B cell (primary cell): ENCODE results near the gene HSD17B1. TPM values are rescaled to one million over a fixed set of nuclear protein-coding genes. Genes with fewer than 3 reads are reported as not detected.

Experiments used
- ATAC-seq: fragments of 200-7000 bp; cut with Tn5 transposase; one replicate; pipeline ENCODE4 v1.10.0; 2021; ENCODE audit warnings: low read depth, mild to moderate bottlenecking, moderate number of reproducible peaks, moderate library complexity
- CTCF ChIA-PET: fragments of 350-600 bp; sonication (Branson Sonifier 250); formaldehyde crosslinking; loops from one replicate; lab custom pipeline; 2021; ENCODE audit warnings: antibody characterized with exemption, inconsistent platforms; lab: Charles Lee
- POLR2A ChIA-PET: fragments of 350-600 bp; sonication (Branson Sonifier 250); formaldehyde crosslinking; loops from one replicate; lab custom pipeline; 2021; ENCODE audit warnings: antibody characterized with exemption; lab: Charles Lee
- DNase-seq: peaks from one replicate; pipeline ENCODE4 v3.0.0; 2013
- H2AFZ ChIP-seq: 2 replicates; pipeline ENCODE4 v1.6.1; 2012; ENCODE audit warnings: mild to moderate bottlenecking, low read depth, low read length; ENCODE audit not compliant: insufficient read depth, poor library complexity, severe bottlenecking
- H3K27ac ChIP-seq, 2 donors: 1 replicate in 1 of 2; 2 replicates in 1 of 2; pipeline ENCODE4 v1.5.1; 2012 to 2013; ENCODE audit warnings: low read length in 2 of 2, mild to moderate bottlenecking in 2 of 2, moderate library complexity in 1 of 2
- H3K27me3 ChIP-seq, 4 experiments: fragments of 200-600 bp in 1 of 4; sonication (generic) in 1 of 4; replicated peaks in 1 of 4; 1 replicate in 2 of 4; 2 replicates in 2 of 4; pipeline versions ENCODE4 v1.6.1 to v1.7.0; 2013 to 2016; ENCODE audit warnings: low read length in 3 of 4, mild to moderate bottlenecking in 2 of 4, mixed read lengths in 1 of 4, moderate library complexity in 1 of 4; ENCODE audit not compliant: insufficient read depth in 4 of 4, control insufficient read depth in 3 of 4; ENCODE audit errors: control extremely low read depth in 1 of 4
- H3K36me3 ChIP-seq, 2 experiments: replicated peaks in 1 of 2; 1 replicate in 1 of 2; 2 replicates in 1 of 2; pipeline versions ENCODE4 v1.6.1 to v1.7.1; 2013; ENCODE audit warnings: low read length in 1 of 2; ENCODE audit not compliant: insufficient read depth in 2 of 2, control insufficient read depth in 1 of 2; ENCODE audit errors: control extremely low read depth in 1 of 2, extremely low read depth in 1 of 2
- H3K4me1 ChIP-seq, 2 donors: fragments of 200-600 bp in 1 of 2; sonication (generic) in 1 of 2; 1 replicate in 1 of 2; 2 replicates in 1 of 2; pipeline versions ENCODE4 v1.5.1 to v1.6.1; 2013 to 2017; ENCODE audit warnings: low read length in 2 of 2; ENCODE audit not compliant: control insufficient read depth in 2 of 2, insufficient read depth in 2 of 2
- H3K4me2 ChIP-seq: replicated peaks from 2 replicates; pipeline ENCODE3; 2012; ENCODE audit warnings: mild to moderate bottlenecking, low read depth, low read length; ENCODE audit not compliant: poor library complexity, severe bottlenecking
- H3K4me3 ChIP-seq, 5 experiments: fragments of 200-600 bp in 1 of 5; sonication (generic) in 1 of 5; 1 replicate in 3 of 5; 2 replicates in 2 of 5; pipeline versions ENCODE4 v1.5.1 to v1.7.0; 2011 to 2016; ENCODE audit warnings: low read length in 4 of 5, mild to moderate bottlenecking in 4 of 5, low read depth in 2 of 5, control low read depth in 1 of 5, moderate library complexity in 1 of 5; ENCODE audit not compliant: insufficient read depth in 1 of 5; ENCODE audit errors: control extremely low read depth in 1 of 5, extremely low read depth in 1 of 5
- H3K79me2 ChIP-seq: fragments of 200-600 bp; sonication (generic); one replicate; pipeline ENCODE4 v1.6.0; 2016; ENCODE audit warnings: low read length; ENCODE audit not compliant: control insufficient read depth, insufficient read depth
- H3K9ac ChIP-seq: fragments of 200-600 bp; sonication (generic); 2 replicates; pipeline ENCODE4 v1.6.1; 2017; ENCODE audit warnings: mild to moderate bottlenecking, low read length, moderate library complexity
- H3K9me3 ChIP-seq, 3 donors: one replicate each; pipeline versions ENCODE4 v1.6.1 to v1.7.1; 2013; ENCODE audit warnings: low read length in 2 of 3; ENCODE audit not compliant: control insufficient read depth in 2 of 3, insufficient read depth in 1 of 3; ENCODE audit errors: control extremely low read depth in 1 of 3
- H4K20me1 ChIP-seq: 2 replicates; pipeline ENCODE4 v1.6.0; 2012; ENCODE audit warnings: mild to moderate bottlenecking, low read length; ENCODE audit not compliant: insufficient read depth, control insufficient read depth, poor library complexity, severe bottlenecking
- H3K27ac Mint-ChIP-seq: one replicate; pipeline ENCODE4 v1.8.0; 2021; ENCODE audit warnings: mixed read lengths
- H3K27me3 Mint-ChIP-seq: one replicate; pipeline ENCODE4 v1.8.0; 2021; ENCODE audit warnings: mixed read lengths
- H3K4me1 Mint-ChIP-seq: one replicate; pipeline ENCODE4 v1.8.0; 2021; ENCODE audit warnings: mixed read lengths
- H3K4me3 Mint-ChIP-seq: one replicate; pipeline ENCODE4 v1.8.0; 2021; ENCODE audit warnings: mixed read lengths
- H3K9me3 Mint-ChIP-seq: one replicate; pipeline ENCODE4 v1.8.0; 2022; ENCODE audit warnings: mixed read lengths; ENCODE audit not compliant: insufficient read depth
- EZH2 ChIP-seq: IDR thresholded peaks from 2 replicates; pipeline ENCODE4 v1.6.1; 2012; ENCODE audit warnings: borderline replicate concordance, low read depth, mild to moderate bottlenecking, moderate library complexity, low read length; ENCODE audit not compliant: insufficient read depth, poor library complexity, severe bottlenecking
- WGBS: methylation state at CpG from one replicate; pipeline ENCODE4 v1.1.5; 2013; ENCODE audit warnings: missing lambda C conversion rate; ENCODE audit not compliant: insufficient coverage; 5-methylcytosine and 5-hydroxymethylcytosine counted together
- intact Hi-C: fragments of 100-400 bp; cut with micrococcal nuclease; formaldehyde crosslinking; loops from one replicate; pipeline ENCODE4 v1.10.0; 2022
- polyA plus RNA-seq: library from polyadenylated mRNA; depleted of rRNA; stranded (reverse); fragments of >200 nt; gene quantifications from 2 replicates; pipeline ENCODE4 v1.2.3, GENCODE V29; 2012
- total RNA-seq, 2 donors: library from RNA; stranded (reverse); fragments of 120-200 nt in 1 of 2; gene quantifications; 1 replicate in 1 of 2; 2 replicates in 1 of 2; pipeline versions ENCODE4 v1.2.3 to v1.2.4, GENCODE V29; 2013 to 2022
- TF ChIP-seq, protein P1 (sequence below): fragments of 200-600 bp; IDR thresholded peaks from one replicate; pipeline ENCODE4 v1.8.0; 2022; ENCODE audit warnings: antibody characterized with exemption, mild to moderate bottlenecking

HSD17B1 gene
- total and polyA plus RNA-seq, 2 donors (not counting 1 experiment from before 2014, with no cell fraction given): 1.3 to 3.3 TPM

DNA sequence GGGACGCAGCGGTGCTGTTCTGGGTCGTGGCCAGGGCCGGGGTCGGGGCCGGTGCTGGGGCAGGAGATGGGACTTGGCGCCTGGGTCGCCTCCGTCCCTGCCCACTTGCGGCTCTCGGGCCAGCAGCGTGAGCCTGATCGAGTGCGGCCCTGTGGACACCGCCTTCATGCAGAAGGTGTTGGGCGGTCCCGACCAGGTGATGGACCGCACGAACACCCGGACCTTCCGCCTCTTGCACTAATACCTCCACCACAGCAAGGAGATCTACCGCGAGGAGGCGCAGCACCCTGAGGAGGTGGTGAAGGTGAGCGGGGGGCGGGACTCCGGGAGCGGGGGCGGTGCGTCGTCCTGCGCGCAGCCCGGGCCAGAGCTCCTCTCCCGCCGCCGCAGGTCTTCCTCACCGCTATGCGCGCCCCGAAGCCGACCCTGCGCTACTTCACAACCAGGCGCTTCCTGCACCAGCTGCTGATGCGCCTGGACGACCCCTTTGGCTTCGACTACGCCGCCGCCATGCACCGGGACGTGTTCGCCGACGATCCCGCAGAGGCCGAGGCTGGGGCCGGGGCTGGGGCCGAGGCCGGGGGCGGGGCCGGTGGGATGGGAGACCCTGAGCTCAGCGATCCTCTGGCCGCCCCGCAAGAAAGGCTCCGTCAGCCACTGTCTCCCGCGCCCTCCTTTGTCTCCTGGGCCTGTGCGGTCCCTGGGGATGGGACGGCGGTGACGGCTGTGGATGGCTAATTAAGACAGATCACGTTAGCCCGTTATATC, 4.5 kb upstream of the HSD17B1 start:
- no peaks in the 10 kb centered on the region for H3K9me3 Mint-ChIP-seq
- H3K4me3 Mint-ChIP-seq: peak overlapping the region; percentile 74
- H3K4me1 Mint-ChIP-seq: peaks cover 17% of the 10 kb centered on the region
- ChIA-PET CTCF (interaction anchor here (0.5 to 3.0 kb wide), 20 partner anchors 9 to 581 kb away, joined by 3 to 39 read pairs (median 4); partner anchors contain the start of genes DHX58, MLX, NAGLU and PSMC3IP), POLR2A (interaction anchor here (0.6 to 2.1 kb wide), 8 partner anchors 12 to 276 kb away, joined by 3 to 12 read pairs (median 6); partner anchors contain the start of genes BECN1, MLX, NAGLU and PSMC3IP)
- H3K27me3 Mint-ChIP-seq: no peaks in the 10 kb centered on the region
- peaks cover 13% of the 10 kb centered on the region for H4K20me1 ChIP-seq
- ATAC-seq (peak; percentile 97), DNase-seq (peak; percentile 89)
- H2AFZ ChIP-seq: peak overlapping the region; percentile 66
- no peak overlapping the region for H3K27ac ChIP-seq
- peak overlapping the region in 4 of 5 experiments; percentile 45 to 66 (median 53) for H3K4me3 ChIP-seq
- TF ChIP-seq EZH2: no peak
- TF ChIP-seq, protein P1, sequence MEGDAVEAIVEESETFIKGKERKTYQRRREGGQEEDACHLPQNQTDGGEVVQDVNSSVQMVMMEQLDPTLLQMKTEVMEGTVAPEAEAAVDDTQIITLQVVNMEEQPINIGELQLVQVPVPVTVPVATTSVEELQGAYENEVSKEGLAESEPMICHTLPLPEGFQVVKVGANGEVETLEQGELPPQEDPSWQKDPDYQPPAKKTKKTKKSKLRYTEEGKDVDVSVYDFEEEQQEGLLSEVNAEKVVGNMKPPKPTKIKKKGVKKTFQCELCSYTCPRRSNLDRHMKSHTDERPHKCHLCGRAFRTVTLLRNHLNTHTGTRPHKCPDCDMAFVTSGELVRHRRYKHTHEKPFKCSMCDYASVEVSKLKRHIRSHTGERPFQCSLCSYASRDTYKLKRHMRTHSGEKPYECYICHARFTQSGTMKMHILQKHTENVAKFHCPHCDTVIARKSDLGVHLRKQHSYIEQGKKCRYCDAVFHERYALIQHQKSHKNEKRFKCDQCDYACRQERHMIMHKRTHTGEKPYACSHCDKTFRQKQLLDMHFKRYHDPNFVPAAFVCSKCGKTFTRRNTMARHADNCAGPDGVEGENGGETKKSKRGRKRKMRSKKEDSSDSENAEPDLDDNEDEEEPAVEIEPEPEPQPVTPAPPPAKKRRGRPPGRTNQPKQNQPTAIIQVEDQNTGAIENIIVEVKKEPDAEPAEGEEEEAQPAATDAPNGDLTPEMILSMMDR: peak; percentile 74
- no peaks in the 10 kb centered on the region for H3K27me3 ChIP-seq
- H3K27ac Mint-ChIP-seq: no peak overlapping the region
- intact Hi-C loops: loop anchor here (1.0 kb wide), 5 partner anchors 12 to 30 kb away; partner anchors contain the start of genes COASY, MLX and NAGLU
- H3K4me1 ChIP-seq: peaks cover 10 to 18% of the 10 kb centered on the region in 2 donors
- 20% methylated on average over 65 of the region's 74 CpGs for WGBS
- no peaks in the 10 kb centered on the region for H3K9me3 ChIP-seq
- peak overlapping the region; percentile 80 for H3K4me2 ChIP-seq
- peak overlapping the region; percentile 62 for H3K9ac ChIP-seq
- H3K36me3 ChIP-seq: peaks cover 0 to 2% of the 10 kb centered on the region in 2 experiments
- H3K79me2 ChIP-seq: peaks cover 3% of the 10 kb centered on the region
